IPS-18c (cell line): ENCODE results near the gene TWSG1.
"Not testable (repeated sequence)": the region's sequence is repeated elsewhere in the genome, so short reads cannot be mapped to it uniquely, and the experiment has no call there.

Experiments used
- H3K4me3 ChIP-seq: 2 replicates; pipeline ENCODE4 v1.7.0; 2013; ENCODE audit warnings: low read depth, mild to moderate bottlenecking, low read length, moderate library complexity; ENCODE audit not compliant: insufficient read depth
- H3K9me3 ChIP-seq: one replicate; pipeline ENCODE4 v1.6.1; 2013; ENCODE audit warnings: mild to moderate bottlenecking, low read length, moderate library complexity; ENCODE audit not compliant: control insufficient read depth, insufficient read depth

TWSG1 gene

DNA sequence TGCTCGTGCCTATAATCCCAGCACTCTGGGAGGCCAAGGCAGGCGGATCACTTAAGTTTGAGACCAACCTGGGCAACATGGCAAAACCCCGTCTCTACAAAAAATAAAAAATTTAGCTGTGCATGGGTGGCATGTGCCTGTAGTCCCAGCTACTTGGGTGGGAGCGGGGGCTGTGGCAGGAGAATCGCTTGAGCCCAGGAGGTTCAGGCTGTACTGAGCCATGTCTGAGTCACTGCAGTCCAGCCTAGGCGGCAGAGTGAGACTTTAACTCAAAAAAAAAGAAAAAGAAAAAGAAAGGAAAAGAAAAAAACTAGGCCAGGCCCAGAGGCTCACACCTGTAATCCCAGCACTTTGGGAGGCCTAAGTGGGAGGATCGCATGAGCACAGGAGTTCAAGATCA is 30.8 kb downstream of the TWSG1 start:
- Histone ChIP-seq H3K9me3 (no peaks in the 10 kb centered on the region), H3K4me3 (no peak overlapping the region)

DNA sequence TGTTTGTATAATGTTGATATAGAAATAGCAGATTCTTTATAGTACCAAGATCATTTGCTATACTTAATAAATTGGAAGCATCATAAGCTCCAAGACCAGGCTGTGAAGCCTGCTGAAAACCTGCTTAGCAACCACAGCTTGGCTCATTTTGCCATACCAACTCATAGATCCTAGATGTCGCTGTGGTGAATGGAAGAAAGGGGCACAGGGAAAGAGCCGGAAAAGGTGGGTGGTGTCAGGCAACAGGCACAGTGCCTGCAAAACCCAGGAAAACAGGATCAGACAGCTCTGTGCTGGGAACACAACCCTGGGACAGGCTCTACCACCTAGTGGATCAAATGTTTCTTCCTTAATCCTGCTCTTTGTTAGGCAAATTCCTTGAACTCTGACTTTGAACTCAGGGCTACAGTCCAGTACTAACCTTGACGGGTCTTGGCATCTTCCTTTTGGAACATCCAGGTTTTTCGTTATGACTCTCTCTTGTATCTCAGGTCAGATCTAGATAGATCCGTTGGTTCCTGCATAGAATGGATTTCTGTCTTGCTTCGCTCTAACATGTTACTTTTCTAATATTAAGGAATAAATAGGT is 31.6 kb downstream of the TWSG1 start:
- H3K4me3 ChIP-seq = no peak overlapping the region
- H3K9me3 ChIP-seq = no peaks in the 10 kb centered on the region

DNA sequence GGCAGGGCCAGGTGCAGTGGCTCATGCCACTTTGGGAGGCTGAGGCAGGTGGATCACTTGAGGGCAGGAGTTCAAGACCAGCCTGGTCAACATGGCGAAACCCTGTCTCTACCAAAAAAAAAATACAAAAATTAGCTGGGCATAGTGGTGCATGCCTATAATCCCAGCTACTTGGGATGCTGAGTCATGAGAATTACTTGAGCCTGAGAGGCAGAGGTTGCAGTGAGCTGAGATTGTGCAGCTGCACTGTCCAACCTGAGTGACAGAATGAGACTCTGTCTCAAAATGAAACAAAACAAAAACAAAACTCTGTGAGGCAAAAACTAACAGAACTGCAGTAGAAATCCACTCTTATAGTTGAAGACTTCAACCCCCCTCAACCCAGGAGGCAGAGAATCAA is 38.7 kb downstream of the TWSG1 start:
- not testable (repeated sequence) for H3K4me3 ChIP-seq, H3K9me3 ChIP-seq

GRCh38 chr18:9379118-9379517 is 44.5 kb downstream of the TWSG1 start:
- H3K4me3 ChIP-seq = no peak overlapping the region
- H3K9me3 ChIP-seq = no peaks in the 10 kb centered on the region

DNA sequence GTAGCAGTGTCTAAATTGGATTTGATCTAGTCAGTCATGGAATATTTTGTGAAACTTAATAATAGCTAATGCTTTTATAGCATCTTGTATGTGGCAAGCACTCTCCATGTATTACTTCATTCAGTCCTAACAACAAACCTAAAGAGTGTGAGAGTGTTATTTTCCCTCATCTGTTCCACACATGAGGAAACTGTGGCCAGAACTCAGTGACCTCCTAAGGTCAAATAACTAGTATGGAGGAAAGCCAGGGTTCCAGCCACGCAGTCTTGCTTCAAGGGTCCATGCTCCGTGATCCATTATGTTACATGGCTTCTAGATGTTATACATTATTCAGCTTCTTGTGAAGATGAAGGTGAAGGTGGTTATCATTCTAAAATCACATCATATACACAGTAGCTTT is 45.5 kb downstream of the TWSG1 start:
- no peak overlapping the region for H3K4me3 ChIP-seq
- no peaks in the 10 kb centered on the region for H3K9me3 ChIP-seq

GRCh38 chr18:9380621-9381395 is 46.2 kb downstream of the TWSG1 start:
- H3K9me3 ChIP-seq = no peaks in the 10 kb centered on the region
- no peak overlapping the region for H3K4me3 ChIP-seq

GRCh38 chr18:9386879-9387278 is 52.3 kb downstream of the TWSG1 start:
- no peak overlapping the region for H3K4me3 ChIP-seq
- peaks cover under 1% of the 10 kb centered on the region for H3K9me3 ChIP-seq

DNA sequence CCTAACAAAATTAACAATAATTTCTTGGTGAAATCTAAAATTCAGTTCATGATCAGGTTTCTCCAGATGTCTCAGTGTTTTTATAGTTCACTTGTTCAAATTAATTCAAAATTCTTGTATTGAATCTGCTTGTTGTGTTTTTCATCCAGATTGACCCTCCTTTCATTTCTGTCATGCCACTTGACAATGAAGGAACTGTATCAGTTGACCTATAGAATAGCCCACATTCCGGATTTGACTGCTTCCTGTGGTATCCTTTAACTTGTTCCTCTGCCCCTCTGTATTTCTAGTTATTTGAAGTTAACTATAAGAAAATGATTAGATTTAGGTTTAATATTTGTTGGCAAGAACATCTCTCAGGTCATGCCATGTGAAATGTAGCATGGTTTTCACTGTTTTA is 53.3 kb downstream of the TWSG1 start:
- Histone ChIP-seq H3K9me3 (peaks cover 3% of the 10 kb centered on the region), H3K4me3 (no peak overlapping the region)

GRCh38 chr18:9389706-9390105 is 55.1 kb downstream of the TWSG1 start:
- H3K9me3 ChIP-seq = peaks cover 3% of the 10 kb centered on the region
- H3K4me3 ChIP-seq = no peak overlapping the region

GRCh38 chr18:9392726-9393125 is 58.2 kb downstream of the TWSG1 start:
- H3K4me3 ChIP-seq = no peak overlapping the region
- peaks cover 3% of the 10 kb centered on the region for H3K9me3 ChIP-seq

DNA sequence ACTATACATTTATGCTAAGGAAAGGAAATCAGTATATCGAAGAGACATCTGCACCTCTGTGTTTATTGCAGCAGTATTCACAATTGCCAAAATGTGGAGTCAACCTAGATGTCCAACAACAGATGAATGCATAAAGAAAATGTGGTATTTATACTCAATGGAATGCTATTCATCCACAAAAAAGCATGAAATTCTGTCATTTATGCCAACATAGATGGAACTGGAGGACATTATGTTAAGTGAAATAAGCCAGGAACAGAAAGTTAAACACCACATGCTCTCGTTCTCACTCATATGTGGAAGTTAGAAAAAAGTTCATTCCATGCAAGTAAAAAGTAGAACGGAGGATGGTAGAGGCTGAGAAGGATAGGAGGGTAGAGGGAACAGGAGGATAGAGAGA is 59.5 kb downstream of the TWSG1 start:
- Histone ChIP-seq H3K9me3 (peaks cover 3% of the 10 kb centered on the region), H3K4me3 (no peak overlapping the region)

DNA sequence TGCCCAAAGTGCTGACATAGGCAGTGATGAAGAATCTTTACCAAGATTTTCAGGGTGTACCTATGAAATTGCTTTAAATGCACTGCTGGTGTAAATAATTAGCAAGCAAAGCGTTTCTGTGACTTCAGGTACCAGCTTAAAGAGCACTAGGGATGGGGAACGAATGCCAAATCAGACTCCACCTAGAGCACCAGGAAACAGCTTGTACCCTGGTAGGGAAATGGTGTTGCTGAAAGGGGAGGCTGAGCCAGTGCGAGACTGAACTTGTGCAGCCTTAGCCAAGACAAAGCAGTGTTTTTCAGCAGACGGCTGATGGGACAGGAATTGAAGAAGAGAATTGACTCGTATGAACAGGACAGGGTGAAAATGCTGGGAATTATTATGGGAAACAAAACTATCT is 65.6 kb downstream of the TWSG1 start:
- H3K9me3 ChIP-seq = no peaks in the 10 kb centered on the region
- no peak overlapping the region for H3K4me3 ChIP-seq

DNA sequence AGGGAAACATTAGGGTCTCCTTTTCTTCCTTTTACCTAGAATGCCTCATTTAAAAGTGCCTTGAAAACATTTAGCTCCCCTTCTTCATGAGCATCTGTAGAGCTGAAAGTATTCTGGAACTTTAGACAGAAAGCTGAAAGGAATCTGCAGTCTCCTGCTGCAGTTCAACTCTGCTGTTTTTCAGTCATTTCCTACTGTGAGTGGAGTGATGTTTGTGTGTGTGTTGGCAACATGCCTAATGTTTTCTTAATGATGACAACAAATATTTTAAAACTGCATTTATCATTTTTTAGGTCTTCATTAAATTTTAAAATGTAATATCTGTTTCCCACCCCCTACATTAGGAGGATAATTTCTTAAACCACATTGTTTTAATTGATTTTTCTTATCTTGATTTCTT is 66.6 kb downstream of the TWSG1 start:
- H3K9me3 ChIP-seq = no peaks in the 10 kb centered on the region
- no peak overlapping the region for H3K4me3 ChIP-seq

DNA sequence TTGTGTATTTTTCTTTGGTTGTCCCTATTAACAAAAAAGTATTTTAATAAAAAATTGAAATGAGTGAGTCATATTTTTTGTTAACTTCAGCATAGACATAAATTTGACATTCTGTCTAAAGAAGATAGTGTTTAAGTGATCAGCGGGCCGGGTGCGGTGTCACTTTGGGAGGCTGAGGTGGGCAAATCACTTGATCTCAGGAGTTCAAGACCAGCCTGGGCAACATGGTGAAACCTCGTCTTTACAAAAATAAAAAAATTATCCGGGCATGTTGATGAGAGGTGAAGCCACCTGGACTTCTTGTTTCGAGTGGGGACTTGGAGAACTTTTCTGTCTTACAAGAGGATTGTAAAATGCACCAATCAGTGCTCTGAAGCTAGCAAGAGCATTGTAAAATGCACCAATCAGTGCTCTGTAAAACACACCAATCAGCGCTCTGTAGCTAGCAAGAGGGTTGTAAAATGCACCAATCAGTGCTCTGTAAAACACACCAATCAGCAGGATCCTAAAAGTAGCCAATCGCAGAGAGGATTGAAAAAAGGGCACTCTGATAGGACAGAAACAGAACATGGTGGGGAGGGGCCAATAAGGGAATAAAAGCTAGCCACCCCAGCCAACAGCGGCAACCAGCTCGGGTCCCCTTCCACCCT is 67.9 kb downstream of the TWSG1 start:
- not testable (repeated sequence) for H3K9me3 ChIP-seq, H3K4me3 ChIP-seq

GRCh38 chr18:9403795-9404564 is 69.4 kb downstream of the TWSG1 start:
- H3K4me3 ChIP-seq = no peak overlapping the region
- H3K9me3 ChIP-seq = no peaks in the 10 kb centered on the region

GRCh38 chr18:9404565-9405060 is 70.0 kb downstream of the TWSG1 start:
- Histone ChIP-seq H3K9me3 (no peaks in the 10 kb centered on the region), H3K4me3 (no peak overlapping the region)

DNA sequence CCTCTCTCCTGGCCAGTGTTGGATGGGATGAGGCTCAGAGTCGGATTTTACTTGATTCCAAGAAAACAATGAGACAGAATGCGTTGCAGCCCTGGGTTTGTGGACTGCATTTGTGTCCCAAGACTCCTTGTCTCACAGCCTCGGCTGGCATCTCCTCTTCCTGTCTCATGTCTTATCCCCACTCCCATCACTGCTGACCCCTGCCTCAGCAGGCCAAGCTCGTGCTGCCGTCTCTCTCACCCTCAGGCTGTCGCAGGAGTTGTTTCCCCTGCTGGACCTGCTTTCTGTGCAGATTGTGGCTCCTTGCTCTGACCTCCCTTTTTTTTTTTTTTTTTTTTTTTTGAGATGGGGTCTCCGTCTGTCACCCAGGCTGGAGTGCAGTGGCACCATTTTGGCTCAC is 70.6 kb downstream of the TWSG1 start:
- H3K9me3 ChIP-seq = no peaks in the 10 kb centered on the region
- no peak overlapping the region for H3K4me3 ChIP-seq

- H3K4me3 ChIP-seq = no peak overlapping the region
- H3K9me3 ChIP-seq = peaks cover 5% of the 10 kb centered on the region
Measured at GRCh38 chr18:9405977-9406376, 71.4 kb downstream of the TWSG1 start.
